Osteoblast (primary cell): ENCODE data around the gene TRAK2. TPM values are rescaled to one million over a fixed set of nuclear protein-coding genes. Genes with fewer than 3 reads are reported as not detected.
"Not testable (repeated sequence)": the region's sequence is repeated elsewhere in the genome, so short reads cannot be mapped to it uniquely, and the experiment has no call there.

ENCODE experiments used
- DNase-seq: peaks from one replicate; pipeline ENCODE4 v3.0.0; 2011; ENCODE audit warnings: low spot score, mixed read lengths; ENCODE audit not compliant: insufficient read length; ENCODE audit errors: missing footprints
- H2AFZ ChIP-seq: 2 replicates; pipeline ENCODE4 v1.6.0; 2011; ENCODE audit warnings: mild to moderate bottlenecking, low read length
- H3K27ac ChIP-seq: 2 replicates; pipeline ENCODE4 v1.5.1; 2011; ENCODE audit warnings: mild to moderate bottlenecking, low read depth, low read length, moderate library complexity
- H3K27me3 ChIP-seq: 2 replicates; pipeline ENCODE4 v1.6.0; 2012; ENCODE audit warnings: mild to moderate bottlenecking, control low read depth, inconsistent platforms, low read length, moderate library complexity; ENCODE audit not compliant: insufficient read depth
- H3K36me3 ChIP-seq: 2 replicates; pipeline ENCODE4 v1.5.1; 2011; ENCODE audit warnings: mild to moderate bottlenecking, low read length, control low read depth, moderate library complexity; ENCODE audit not compliant: insufficient read depth
- H3K4me1 ChIP-seq: 2 replicates; pipeline ENCODE4 v1.5.1; 2011; ENCODE audit warnings: mild to moderate bottlenecking, low read length, control low read depth, moderate library complexity; ENCODE audit not compliant: insufficient read depth
- H3K4me2 ChIP-seq: 2 replicates; pipeline ENCODE4 v1.6.0; 2011; ENCODE audit warnings: mild to moderate bottlenecking, low read length; ENCODE audit not compliant: insufficient read depth
- H3K4me3 ChIP-seq: fragments of 200-600 bp; sonication (generic); 3 replicates; pipeline ENCODE4 v1.5.1; 2012; ENCODE audit warnings: mild to moderate bottlenecking, low read length, inconsistent platforms; ENCODE audit not compliant: insufficient read depth
- H3K79me2 ChIP-seq: 2 replicates; pipeline ENCODE4 v1.6.0; 2012; ENCODE audit warnings: mild to moderate bottlenecking, low read length, control low read depth, inconsistent platforms; ENCODE audit not compliant: insufficient read depth
- H3K9me3 ChIP-seq: 2 replicates; pipeline ENCODE4 v1.5.1; 2011; ENCODE audit warnings: low read depth, low read length, control low read depth
- H4K20me1 ChIP-seq: 2 replicates; pipeline ENCODE4 v1.6.0; 2012; ENCODE audit warnings: mild to moderate bottlenecking, low read length, control low read depth; ENCODE audit not compliant: insufficient read depth
- total RNA-seq: library from RNA; depleted of rRNA; stranded (reverse); fragments of >200 nt; gene quantifications from 2 replicates; pipeline ENCODE4 v1.2.3, GENCODE V29; 2012
- TF ChIP-seq, protein P1 (sequence below): IDR thresholded peaks from 2 replicates; pipeline ENCODE4 v1.5.1; 2011; ENCODE audit warnings: mild to moderate bottlenecking, low read depth, low read length, moderate library complexity; ENCODE audit errors: extremely low read depth

The TRAK2 gene
- total RNA-seq, 1 donor, result 56.8 TPM

DNA sequence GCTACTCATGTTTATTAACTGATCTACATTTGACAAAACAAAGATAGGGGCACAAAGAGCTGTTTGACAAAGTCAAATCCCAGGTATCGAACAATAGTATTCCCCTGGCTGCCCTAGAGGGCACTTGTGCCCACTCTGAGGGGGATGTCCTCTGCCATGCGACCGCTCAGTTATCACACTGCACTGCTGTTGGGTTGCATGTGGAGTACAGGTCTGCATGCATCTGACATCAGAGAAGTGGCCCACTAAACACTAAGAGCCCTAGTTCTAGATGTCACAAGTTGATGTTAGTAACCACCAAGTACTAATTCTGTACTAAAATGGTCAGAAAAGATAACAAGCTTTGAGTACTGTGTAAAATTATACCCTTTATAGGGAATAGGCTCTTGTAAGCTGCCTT, 74.0 kb downstream of the TRAK2 start:
- Histone ChIP-seq H3K4me2 (no peak overlapping the region), H3K36me3 (peaks cover 30% of the 10 kb centered on the region), H3K79me2 (no peaks in the 10 kb centered on the region), H3K4me3 (no peak overlapping the region), H3K27me3 (no peaks in the 10 kb centered on the region), H3K9me3 (no peaks in the 10 kb centered on the region), H4K20me1 (no peaks in the 10 kb centered on the region), H3K27ac (no peak overlapping the region), H2AFZ (no peak overlapping the region), H3K4me1 (no peaks in the 10 kb centered on the region)
- DNase-seq, result no peak
- TF ChIP-seq, protein P1, sequence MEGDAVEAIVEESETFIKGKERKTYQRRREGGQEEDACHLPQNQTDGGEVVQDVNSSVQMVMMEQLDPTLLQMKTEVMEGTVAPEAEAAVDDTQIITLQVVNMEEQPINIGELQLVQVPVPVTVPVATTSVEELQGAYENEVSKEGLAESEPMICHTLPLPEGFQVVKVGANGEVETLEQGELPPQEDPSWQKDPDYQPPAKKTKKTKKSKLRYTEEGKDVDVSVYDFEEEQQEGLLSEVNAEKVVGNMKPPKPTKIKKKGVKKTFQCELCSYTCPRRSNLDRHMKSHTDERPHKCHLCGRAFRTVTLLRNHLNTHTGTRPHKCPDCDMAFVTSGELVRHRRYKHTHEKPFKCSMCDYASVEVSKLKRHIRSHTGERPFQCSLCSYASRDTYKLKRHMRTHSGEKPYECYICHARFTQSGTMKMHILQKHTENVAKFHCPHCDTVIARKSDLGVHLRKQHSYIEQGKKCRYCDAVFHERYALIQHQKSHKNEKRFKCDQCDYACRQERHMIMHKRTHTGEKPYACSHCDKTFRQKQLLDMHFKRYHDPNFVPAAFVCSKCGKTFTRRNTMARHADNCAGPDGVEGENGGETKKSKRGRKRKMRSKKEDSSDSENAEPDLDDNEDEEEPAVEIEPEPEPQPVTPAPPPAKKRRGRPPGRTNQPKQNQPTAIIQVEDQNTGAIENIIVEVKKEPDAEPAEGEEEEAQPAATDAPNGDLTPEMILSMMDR, result no peak

DNA sequence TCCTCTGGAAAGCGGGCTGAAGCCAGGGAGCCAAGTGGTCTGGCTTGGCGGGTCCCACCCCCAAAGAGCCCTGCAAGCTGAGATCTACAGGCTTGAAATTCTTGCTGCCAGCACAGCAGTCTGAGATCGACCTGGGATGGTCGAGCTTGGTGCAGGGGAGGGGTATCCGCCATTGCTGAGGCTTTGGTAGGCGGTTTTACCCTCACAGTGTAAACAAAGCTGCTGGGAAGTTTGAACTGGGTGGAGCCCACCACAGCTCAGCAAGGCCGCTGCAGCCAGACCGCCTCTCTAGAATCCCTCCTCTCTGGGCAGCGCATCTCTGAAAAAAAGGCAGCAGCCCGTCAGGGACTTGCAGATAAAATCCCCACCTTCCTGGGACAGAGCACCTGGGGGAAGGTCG, 81.5 kb downstream of the TRAK2 start:
- H2AFZ ChIP-seq, result no peak overlapping the region
- TF ChIP-seq, protein P1, result no peak

DNA sequence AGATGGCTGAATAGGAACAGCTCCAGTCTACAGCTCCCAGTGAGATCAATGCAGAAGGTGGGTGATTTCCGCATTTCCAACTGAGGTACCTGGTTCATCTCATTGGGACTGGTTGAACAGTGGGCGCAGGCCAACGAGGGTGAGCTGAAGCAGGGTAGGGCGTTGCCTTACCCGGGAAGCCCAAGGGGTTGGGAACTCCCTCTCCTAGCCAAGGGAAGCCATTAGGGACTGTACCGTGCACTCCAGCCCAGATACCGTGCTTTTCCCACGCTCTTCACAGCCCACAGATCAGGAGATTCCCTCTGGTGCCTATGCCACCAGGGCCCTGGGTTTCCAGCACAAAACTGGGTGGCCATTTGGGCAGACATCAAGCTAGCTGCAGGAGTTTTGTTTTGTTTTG, 81.9 kb downstream of the TRAK2 start:
- not testable (repeated sequence) for H3K79me2 ChIP-seq

More for the DNA sequence above, 81.5 kb downstream of the TRAK2 start:
- Histone ChIP-seq H3K27ac (no peak overlapping the region), H3K36me3 (peaks cover 6% of the 10 kb centered on the region), H3K4me1 (no peaks in the 10 kb centered on the region), H3K27me3 (no peaks in the 10 kb centered on the region), H3K79me2 (no peaks in the 10 kb centered on the region), H3K4me3 (no peak overlapping the region), H4K20me1 (no peaks in the 10 kb centered on the region), H3K4me2 (no peak overlapping the region), H3K9me3 (no peaks in the 10 kb centered on the region)
- no peak for DNase-seq

DNA sequence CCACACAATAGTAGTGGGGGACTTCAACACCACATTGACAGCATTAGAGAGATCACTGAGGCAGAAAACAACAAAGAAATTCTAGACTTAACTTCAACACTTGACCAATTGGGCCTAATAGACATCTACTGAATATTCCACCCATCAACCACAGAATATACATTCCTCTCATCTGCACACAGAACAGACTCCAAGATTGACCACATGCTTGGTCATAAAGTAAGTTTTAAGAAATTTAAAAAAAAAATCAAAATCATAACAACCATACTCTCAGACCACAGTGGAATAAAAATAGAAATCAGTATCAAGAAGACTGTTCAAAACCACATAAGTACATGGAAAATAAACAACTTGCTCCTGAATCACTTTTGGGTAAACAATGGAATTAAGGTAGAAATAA, 85.1 kb downstream of the TRAK2 start:
- Histone ChIP-seq H4K20me1 (no peaks in the 10 kb centered on the region), H3K27me3 (no peaks in the 10 kb centered on the region), H3K36me3 (peaks cover 6% of the 10 kb centered on the region), H2AFZ (no peak overlapping the region), H3K79me2 (no peaks in the 10 kb centered on the region), H3K27ac (no peak overlapping the region), H3K4me1 (no peaks in the 10 kb centered on the region), H3K4me2 (no peak overlapping the region), H3K4me3 (no peak overlapping the region), H3K9me3 (no peaks in the 10 kb centered on the region)
- DNase-seq, result no peak
- TF ChIP-seq, protein P1, result no peak

More for the DNA sequence above, 81.9 kb downstream of the TRAK2 start:
- H3K36me3 ChIP-seq, H3K4me1 ChIP-seq, H3K27me3 ChIP-seq, H3K4me2 ChIP-seq, DNase-seq, H3K9me3 ChIP-seq, H3K27ac ChIP-seq, H3K4me3 ChIP-seq, H4K20me1 ChIP-seq, H2AFZ ChIP-seq: not testable (repeated sequence)
